Aorta (tissue), 5 donors: ENCODE results near the gene CHST7. TPM values are rescaled to one million over a fixed set of nuclear protein-coding genes. Genes with fewer than 3 reads are reported as not detected.
"Not testable (repeated sequence)": the region's sequence is repeated elsewhere in the genome, so short reads cannot be mapped to it uniquely, and the experiment has no call there.

ENCODE experiments used
- ATAC-seq: fragments of 200-7000 bp; cut with Tn5 transposase; one replicate; pipeline ENCODE4 v1.9.1; 2022; ENCODE audit warnings: moderate library complexity; ENCODE audit not compliant: low FRiP score
- DNase-seq, 2 donors: peaks; one replicate each; pipeline ENCODE4 v3.0.0-alpha.2; 2020
- H3K27ac ChIP-seq, 2 donors: one replicate each; pipeline ENCODE4 v1.5.1; 2013; ENCODE audit warnings: low read length in 2 of 2, mild to moderate bottlenecking in 2 of 2, moderate library complexity in 2 of 2, control low read depth in 1 of 2, inconsistent platforms in 1 of 2, low read depth in 1 of 2
- H3K27me3 ChIP-seq, 2 donors: one replicate each; pipeline ENCODE4 v1.6.1; 2013; ENCODE audit warnings: control low read depth in 1 of 2, low read length in 1 of 2, mild to moderate bottlenecking in 1 of 2, moderate library complexity in 1 of 2; ENCODE audit not compliant: insufficient read depth in 2 of 2, control insufficient read depth in 1 of 2
- H3K36me3 ChIP-seq, 2 donors: one replicate each; pipeline ENCODE4 v1.6.1; 2013; ENCODE audit warnings: control low read depth in 1 of 2, low read length in 1 of 2, mild to moderate bottlenecking in 1 of 2; ENCODE audit not compliant: insufficient read depth in 2 of 2, control insufficient read depth in 1 of 2
- H3K4me1 ChIP-seq, 2 donors: one replicate each; pipeline ENCODE4 v1.6.1; 2013; ENCODE audit warnings: low read length in 2 of 2, control low read depth in 1 of 2, mild to moderate bottlenecking in 1 of 2, moderate library complexity in 1 of 2; ENCODE audit not compliant: insufficient read depth in 2 of 2, control insufficient read depth in 1 of 2
- H3K4me3 ChIP-seq, 2 donors: one replicate each; pipeline ENCODE4 v1.5.1; 2013; ENCODE audit warnings: low read length in 2 of 2, control low read depth in 1 of 2, mild to moderate bottlenecking in 1 of 2
- H3K9me3 ChIP-seq: one replicate; pipeline ENCODE4 v1.6.1; 2013; ENCODE audit warnings: mild to moderate bottlenecking, low read length; ENCODE audit not compliant: control insufficient read depth
- WGBS, 2 donors: extraction: QIAGEN DNeasy Blood & Tissue Kit; methylation state at CpG; one replicate each; pipeline ENCODE4 v1.1.7; 2013; 5-methylcytosine and 5-hydroxymethylcytosine counted together
- intact Hi-C, 2 donors: fragments of 100-400 bp; cut with DNase I; formaldehyde crosslinking; loops; one replicate each; pipeline versions ENCODE4 v1.14.2 to v1.15.0; 2022
- long read RNA-seq, 2 donors: library from polyadenylated mRNA; unstranded; transcript quantifications; one replicate each; pipeline ENCODE4 v2.0.0, GENCODE V29; 2020 to 2021
- polyA plus RNA-seq, 2 donors: library from polyadenylated mRNA; stranded (reverse); fragments of 200-250 nt; gene quantifications; one replicate each; pipeline ENCODE4 v1.2.3, GENCODE V29; 2013
- total RNA-seq, 2 donors: library from RNA; stranded (reverse); fragmentation: NEBNext Ultra II Directional; extraction: Animal tissue kit (Norgen Biotek cat#: 25700); gene quantifications; one replicate each; pipeline ENCODE4 v1.2.1, GENCODE V29; 2021
- donor health status: healthy with polysubstance abuse.
- donor health status: Bipolar disorder and iron deficiency.
- donor health status: DM: no; HTN: no; CAD: no.
- donor health status: DM: no; HTN: no; CAD: no.
- donor health status: DM: yes; HTN: yes; CAD: no.

The CHST7 gene, protein sequence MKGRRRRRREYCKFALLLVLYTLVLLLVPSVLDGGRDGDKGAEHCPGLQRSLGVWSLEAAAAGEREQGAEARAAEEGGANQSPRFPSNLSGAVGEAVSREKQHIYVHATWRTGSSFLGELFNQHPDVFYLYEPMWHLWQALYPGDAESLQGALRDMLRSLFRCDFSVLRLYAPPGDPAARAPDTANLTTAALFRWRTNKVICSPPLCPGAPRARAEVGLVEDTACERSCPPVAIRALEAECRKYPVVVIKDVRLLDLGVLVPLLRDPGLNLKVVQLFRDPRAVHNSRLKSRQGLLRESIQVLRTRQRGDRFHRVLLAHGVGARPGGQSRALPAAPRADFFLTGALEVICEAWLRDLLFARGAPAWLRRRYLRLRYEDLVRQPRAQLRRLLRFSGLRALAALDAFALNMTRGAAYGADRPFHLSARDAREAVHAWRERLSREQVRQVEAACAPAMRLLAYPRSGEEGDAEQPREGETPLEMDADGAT
- total RNA-seq (1 to 10 TPM; 5.2 to 8.5 TPM), polyA plus RNA-seq (1 to 10 TPM; 1.0 to 9.4 TPM)
- long read RNA-seq, donor 1, transcript CHST7-201 (2 exons, 2,289 nt): major isoform, 5 of 5 reads
- long read RNA-seq, donor 1, partial matches to known transcripts: 0 of 5 reads
- long read RNA-seq, donor 1, other reads (novel, unspliced or antisense): 0 of 5 reads
- long read RNA-seq, donor 2, transcript CHST7-201 (2 exons, 2,289 nt): major isoform, 18 of 18 reads
- long read RNA-seq, donor 2, partial matches to known transcripts: 0 of 18 reads
- long read RNA-seq, donor 2, other reads (novel, unspliced or antisense): 0 of 18 reads

DNA sequence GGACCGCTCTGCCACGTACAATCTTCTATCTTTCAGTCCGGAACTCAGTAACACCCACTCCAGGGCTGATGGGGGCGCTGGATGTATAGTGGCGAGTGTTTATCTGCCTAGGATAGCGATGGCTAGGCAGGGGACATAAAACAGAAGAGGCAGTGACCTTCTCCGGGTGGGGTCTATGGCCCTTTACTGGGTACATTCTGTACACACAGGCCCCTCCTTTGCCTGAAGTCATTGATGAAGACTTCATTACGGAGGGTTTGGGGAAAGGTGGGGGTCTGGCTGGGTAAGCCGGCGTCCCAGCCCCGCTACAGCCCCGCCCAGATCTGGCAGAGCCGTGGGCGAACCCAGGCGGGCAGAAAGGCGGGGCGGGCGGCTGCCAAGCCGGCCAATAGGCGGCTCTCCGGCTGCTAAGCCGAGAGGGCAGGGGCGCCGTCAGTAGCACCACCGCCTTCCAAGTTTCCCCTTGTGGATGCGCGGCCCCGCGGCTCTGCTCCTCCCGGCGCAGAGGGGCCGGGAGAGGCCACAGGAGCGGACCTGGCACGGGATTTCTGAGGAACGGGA lies at the start of gene CHST7:
TSS of gene CHST7 (plus strand) at position 435 of the 561 bp plus-strand sequence. CDS start 167 bp downstream, outside the sequence.
- peak; percentile 79 to 87 for DNase-seq
- no peaks in the 10 kb centered on the region for H3K9me3 ChIP-seq
- intact Hi-C loops: loop anchor here (5.0 to 10.0 kb wide), 3 partner anchors 61 to 111 kb away; no protein-coding TSS in a partner anchor
- H3K27ac ChIP-seq: peak within 1 kb of the TSS in 1 of 2 donors; percentile 82
- no peaks in the 10 kb centered on the region for H3K27me3 ChIP-seq
- WGBS, 2 donors: 2 to 30% methylated on average over 35 of the region's 35 CpGs
- H3K36me3 ChIP-seq: no peaks in the 10 kb centered on the region
- peak; percentile 83 for ATAC-seq
- peak within 1 kb of the TSS; percentile 1 to 15 for H3K4me3 ChIP-seq
- peaks cover 0 to 2% of the 10 kb centered on the region in 2 donors for H3K4me1 ChIP-seq

DNA sequence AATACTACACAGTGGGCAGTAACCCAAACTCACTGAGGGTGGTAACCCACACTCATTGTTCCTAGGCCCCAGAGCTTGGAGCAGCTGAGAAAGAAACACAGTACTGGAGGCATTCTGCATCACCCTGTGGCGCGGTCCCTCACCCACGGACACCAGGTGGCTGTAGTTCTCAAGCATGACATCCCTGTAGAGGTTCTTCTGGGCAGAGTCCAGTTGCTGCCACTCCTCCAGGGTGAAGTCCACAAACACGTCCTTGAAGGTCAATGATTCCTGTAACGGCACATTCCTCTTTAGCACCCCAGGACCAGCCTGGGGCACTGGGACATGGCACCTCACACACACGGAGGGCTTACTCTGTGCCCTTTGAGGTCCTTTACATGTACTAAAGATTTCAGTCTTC lies 44.9 kb upstream of the CHST7 start:
- WGBS, 2 donors: 87% methylated on average over 6 of the region's 6 CpGs
- H3K4me3 ChIP-seq, H3K36me3 ChIP-seq, H3K4me1 ChIP-seq, H3K27me3 ChIP-seq, intact Hi-C loops, H3K9me3 ChIP-seq, ATAC-seq, DNase-seq, H3K27ac ChIP-seq: not testable (repeated sequence)

DNA sequence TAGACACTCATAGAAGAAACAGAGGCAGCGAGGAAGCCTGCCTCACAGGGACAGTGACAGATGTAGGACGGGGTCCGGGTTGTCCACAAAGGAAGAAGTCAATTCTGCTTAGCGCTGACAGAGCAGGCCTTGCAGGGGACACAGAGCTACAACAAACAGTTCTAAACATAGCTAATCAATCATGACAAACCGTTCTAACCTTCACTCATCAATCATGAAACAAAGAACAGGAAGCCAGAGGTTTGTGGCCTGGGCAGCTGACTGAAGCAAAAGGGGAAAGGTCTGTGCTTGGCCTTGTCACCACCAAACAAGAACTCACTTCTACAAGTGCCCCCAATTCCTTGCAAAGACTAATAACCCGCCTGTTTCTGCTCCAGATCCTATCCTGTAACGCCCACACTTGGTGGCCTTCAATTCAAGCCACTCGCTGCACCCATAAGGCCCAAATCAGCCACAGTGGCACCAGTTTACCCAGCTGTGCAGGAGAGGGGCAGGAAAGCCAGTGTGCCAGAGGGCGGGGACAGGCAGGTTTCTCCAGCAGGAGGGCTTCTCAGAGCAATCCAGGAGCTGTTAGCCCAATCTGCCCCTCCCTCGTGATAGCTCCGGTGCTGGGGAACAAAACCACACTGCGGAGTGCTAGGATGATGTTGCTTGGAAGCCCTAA lies 43.7 kb upstream of the CHST7 start:
- H3K9me3 ChIP-seq, DNase-seq, H3K27me3 ChIP-seq, intact Hi-C loops, H3K36me3 ChIP-seq, H3K4me3 ChIP-seq, H3K27ac ChIP-seq, ATAC-seq, H3K4me1 ChIP-seq: not testable (repeated sequence)
- 70 to 80% methylated on average over 12 of the region's 12 CpGs for WGBS, 2 donors

DNA sequence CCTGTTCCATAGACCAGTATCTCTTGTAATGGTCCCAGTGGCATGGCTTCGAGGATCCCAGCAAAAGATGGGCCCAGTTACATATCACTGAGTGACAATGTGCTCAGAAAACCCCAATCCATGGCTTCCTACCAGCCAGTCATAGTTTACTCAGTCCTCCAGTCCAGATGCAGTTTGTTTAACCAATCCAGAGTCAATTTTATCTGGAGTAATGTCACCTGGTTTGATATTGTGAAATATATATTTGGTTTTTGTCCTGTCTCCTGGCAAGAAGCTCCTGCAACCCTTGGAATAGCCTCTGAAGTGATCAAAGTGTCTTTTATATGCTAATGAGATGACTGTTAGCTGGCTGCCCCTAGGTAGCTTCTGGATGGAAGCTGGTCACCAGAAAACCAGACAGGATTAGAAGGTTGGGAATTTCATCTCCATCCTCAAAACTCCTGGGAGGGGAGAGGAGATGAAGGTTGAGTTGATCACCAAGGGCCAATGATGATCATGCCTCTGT lies 43.1 kb upstream of the CHST7 start:
- H3K36me3 ChIP-seq, H3K4me3 ChIP-seq, H3K9me3 ChIP-seq, H3K27me3 ChIP-seq, DNase-seq, H3K27ac ChIP-seq, H3K4me1 ChIP-seq, intact Hi-C loops, ATAC-seq: not testable (repeated sequence)
- WGBS, 2 donors: 66 to 86% methylated on average over 1 of the region's 1 CpG

DNA sequence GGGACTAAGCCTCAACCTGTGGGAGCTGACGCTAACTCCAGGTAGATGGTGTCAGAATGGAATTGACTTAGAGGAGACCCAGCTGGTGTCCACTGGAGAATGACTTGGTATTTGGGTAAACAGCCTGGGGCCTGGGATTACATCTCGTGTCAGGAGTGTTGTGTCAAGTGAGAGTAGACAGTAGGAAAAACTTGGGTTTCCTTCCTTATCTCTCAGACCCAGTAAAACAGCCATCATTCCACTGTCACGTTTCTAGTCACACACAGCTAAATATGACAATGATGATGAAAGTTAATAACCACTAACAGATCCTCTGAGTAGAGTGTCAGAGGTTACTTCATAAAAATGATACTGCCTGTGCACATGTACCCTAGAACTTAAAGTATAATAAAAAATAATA lies 42.1 kb upstream of the CHST7 start:
- H3K36me3 ChIP-seq: no peaks in the 10 kb centered on the region
- H3K4me1 ChIP-seq: no peaks in the 10 kb centered on the region
- H3K27me3 ChIP-seq: no peaks in the 10 kb centered on the region
- H3K4me3 ChIP-seq: no peak overlapping the region
- no peaks in the 10 kb centered on the region for H3K9me3 ChIP-seq
- ATAC-seq: no peak
- H3K27ac ChIP-seq: no peak overlapping the region
- intact Hi-C loops: no loop called here
- WGBS, 2 donors: 69 to 78% methylated on average over 3 of the region's 3 CpGs
- DNase-seq: no peak

DNA sequence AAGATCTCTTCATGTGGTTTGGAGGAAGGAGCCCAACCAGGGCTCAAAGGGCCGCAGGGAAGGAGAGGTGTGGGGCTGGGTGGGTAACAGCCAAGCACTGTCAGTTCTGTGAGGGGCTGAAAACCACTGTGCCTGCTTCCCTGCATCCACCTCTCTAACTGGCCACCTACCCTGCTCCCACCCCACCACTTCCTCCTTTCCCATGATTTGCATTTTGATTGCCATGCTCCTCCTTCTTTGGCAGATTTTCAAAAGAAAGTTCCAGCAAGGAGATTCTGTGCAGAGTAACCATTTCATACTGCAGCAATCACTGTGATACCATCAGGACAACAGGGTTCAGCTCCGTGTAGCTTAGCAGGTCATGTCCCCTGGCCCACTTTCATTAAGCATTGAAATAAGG lies 30.1 kb upstream of the CHST7 start:
- DNase-seq: no peak
- no peaks in the 10 kb centered on the region for H3K4me1 ChIP-seq
- WGBS, 2 donors: 61 to 88% methylated on average over 2 of the region's 2 CpGs
- intact Hi-C loops: no loop called here
- no peaks in the 10 kb centered on the region for H3K36me3 ChIP-seq
- H3K9me3 ChIP-seq: no peaks in the 10 kb centered on the region
- H3K27me3 ChIP-seq: no peaks in the 10 kb centered on the region
- ATAC-seq: no peak
- no peak overlapping the region for H3K4me3 ChIP-seq
- H3K27ac ChIP-seq: no peak overlapping the region

DNA sequence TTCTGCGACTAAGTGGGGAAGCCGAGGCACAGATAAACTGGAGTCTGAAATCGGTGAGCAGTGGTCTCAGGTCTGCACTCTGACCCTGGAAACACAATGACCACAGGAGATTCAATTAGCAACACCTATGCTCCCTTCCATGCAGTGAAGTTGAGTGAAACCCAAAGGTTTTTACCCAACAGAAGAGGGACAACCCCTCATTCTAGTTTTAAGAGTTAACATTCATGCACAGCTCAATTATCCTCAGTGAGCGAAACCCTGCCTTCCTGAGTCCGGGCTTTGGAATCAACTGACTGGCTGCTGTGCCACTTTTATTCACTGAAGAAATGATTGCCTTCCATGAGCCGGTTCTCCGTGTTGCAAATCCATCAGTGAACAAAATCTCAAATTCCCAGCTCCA lies 29.0 kb upstream of the CHST7 start:
- intact Hi-C loops: not testable (repeated sequence)

More for the DNA sequence above, 29.0 kb upstream of the CHST7 start:
- not testable (repeated sequence) for H3K27ac ChIP-seq, H3K36me3 ChIP-seq, H3K9me3 ChIP-seq, ATAC-seq, H3K4me1 ChIP-seq, H3K27me3 ChIP-seq, DNase-seq
- H3K4me3 ChIP-seq: peak overlapping the region; percentile 18 to 46
- WGBS, 2 donors: 38 to 50% methylated on average over 7 of the region's 7 CpGs
